ENCODE data around the gene SELENON.

- TF ChIP-seq CTCF (CRISPR knock-in tag; IDR thresholded peaks at IDR 0.05), result no peak
- TF ChIP-seq ZNF224 (CRISPR knock-in tag; IDR thresholded peaks at IDR 0.05), result no peak
Measured at GRCh38 chr1:25799352-25799934, 550 bp upstream of the SELENON start.
